Keratinocyte (primary cell): ENCODE data around the gene AHRR.
"Not testable (repeated sequence)": the region's sequence is repeated elsewhere in the genome, so short reads cannot be mapped to it uniquely, and the experiment has no call there.

Source experiments
- CTCF ChIP-seq, 3 experiments: IDR thresholded peaks in 1 of 3; conservative IDR thresholded peaks in 1 of 3; optimal IDR thresholded peaks in 1 of 3; 2 replicates in 2 of 3; 3 replicates in 1 of 3; pipeline versions ENCODE3 to v1.5.1; 2011; ENCODE audit warnings: low read length in 3 of 3, mild to moderate bottlenecking in 3 of 3, moderate library complexity in 2 of 3, control low read depth in 1 of 3, inconsistent platforms in 1 of 3; ENCODE audit not compliant: insufficient read depth in 2 of 3; ENCODE audit errors: extremely low read depth in 1 of 3
- EZH2 ChIP-seq: IDR thresholded peaks from one replicate; pipeline ENCODE4 v1.6.1; 2012; ENCODE audit warnings: inconsistent platforms, mild to moderate bottlenecking, low read length, moderate library complexity

DNA sequence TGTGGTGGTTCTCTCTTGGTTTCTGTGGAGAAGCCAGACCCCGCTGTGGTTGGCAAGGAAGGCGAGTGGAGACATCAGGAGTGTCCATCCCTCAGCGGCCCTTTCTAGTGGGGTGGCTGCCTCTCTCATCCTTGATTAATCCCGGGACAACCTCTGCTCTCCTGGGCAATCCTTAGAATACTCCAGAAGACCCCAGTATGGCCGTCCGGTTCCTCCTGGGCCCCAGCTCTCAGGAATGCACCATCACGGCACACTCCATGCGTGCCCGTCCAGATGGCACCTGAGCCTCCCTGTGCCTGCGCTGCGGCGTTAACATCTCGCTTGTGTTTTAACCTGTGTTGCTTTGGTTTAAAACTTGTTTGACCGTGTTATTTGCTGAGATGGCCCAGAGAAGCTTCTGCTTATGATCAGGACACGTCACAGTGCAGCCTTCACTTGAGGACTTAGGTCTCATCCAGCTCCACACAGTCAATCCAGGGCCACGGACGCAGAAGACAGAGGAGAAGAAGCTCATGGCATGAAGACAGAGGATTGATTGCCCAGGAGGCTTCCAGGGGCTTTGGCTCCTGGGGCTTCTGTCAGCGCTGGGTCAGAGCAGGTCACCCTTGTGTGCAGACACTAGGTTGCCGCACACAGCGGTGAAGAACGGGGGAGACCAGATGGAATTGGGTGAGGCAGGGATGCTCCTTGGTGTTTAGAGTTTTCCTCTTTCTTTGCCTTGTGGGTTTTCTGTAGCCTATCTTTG, 20.7 kb upstream of the AHRR start:
- not testable (repeated sequence) for TF ChIP-seq CTCF (optimal IDR thresholded peaks at IDR 0.05 in 1 of 3, IDR thresholded peaks at IDR 0.05 in 1 of 3, conservative IDR thresholded peaks at IDR 0.05 in 1 of 3; ENCODE audit: extremely low read depth in 1 of 3, insufficient read depth in 2 of 3, low read length in 3 of 3); EZH2
